Nucleus accumbens (tissue), 56 donors: ENCODE results near the gene CXCL16.

ENCODE experiments used
- DNase-seq, 56 donors: peaks; one replicate each; lab custom pipeline; 2025; lab: John Stamatoyannopoulos, UW

The CXCL16 gene

DNA sequence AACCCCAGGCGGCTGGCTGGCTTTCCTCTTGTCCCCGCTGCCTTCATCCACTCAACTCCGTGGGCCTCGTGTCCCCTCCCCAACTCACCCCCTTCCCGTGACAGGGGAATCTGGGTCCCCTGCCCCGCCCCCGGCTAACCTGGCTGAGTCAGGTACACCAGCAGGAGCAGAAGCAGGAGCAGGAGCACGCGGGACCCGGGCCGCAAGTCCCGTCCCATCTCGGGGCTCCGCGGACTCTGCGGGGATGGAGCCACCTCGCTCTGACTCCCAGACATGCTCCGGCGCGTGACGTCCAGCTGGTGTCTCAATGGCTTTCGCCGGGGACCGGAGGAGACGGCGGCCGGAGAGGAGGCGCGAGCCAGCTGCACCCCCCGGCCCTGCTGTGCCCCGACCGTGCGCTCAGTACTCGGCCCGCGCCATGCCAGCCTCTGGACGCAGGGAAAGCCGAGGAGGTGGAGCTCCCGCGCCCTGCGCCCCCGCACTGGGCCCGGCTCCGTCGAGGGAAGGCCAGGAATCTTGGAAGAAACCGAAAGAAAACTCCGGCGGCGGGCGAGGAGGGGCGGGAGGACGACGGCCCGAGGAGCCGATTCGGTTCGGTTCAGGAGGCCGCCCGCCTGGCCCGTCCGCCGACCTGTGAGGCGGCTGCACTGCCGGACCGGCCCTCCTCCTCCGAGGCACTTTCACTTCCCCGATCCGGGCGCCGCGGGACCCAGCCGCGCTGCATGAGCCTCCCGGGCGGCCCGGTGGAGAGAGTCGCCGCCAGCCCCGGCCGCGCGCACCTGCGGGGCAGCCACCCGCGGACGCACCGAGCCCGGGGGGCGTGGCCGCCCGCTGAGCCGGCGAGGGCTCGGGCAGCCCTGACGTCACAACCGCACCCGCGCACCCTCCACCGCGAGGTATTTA, at the start of gene CXCL16, which contains the start of gene ZMYND15:
CXCL16 (minus strand) TSS at position 807 of the 903 bp plus-strand sequence; CDS start at position 218, 589 bp downstream.
ZMYND15 (plus strand) TSS at position 712 of the 903 bp plus-strand sequence. CDS start 716 bp downstream, outside the sequence.
- DNase-seq, result peak in 12 of 56 donors; percentile 12 to 54 (median 26)

DNA sequence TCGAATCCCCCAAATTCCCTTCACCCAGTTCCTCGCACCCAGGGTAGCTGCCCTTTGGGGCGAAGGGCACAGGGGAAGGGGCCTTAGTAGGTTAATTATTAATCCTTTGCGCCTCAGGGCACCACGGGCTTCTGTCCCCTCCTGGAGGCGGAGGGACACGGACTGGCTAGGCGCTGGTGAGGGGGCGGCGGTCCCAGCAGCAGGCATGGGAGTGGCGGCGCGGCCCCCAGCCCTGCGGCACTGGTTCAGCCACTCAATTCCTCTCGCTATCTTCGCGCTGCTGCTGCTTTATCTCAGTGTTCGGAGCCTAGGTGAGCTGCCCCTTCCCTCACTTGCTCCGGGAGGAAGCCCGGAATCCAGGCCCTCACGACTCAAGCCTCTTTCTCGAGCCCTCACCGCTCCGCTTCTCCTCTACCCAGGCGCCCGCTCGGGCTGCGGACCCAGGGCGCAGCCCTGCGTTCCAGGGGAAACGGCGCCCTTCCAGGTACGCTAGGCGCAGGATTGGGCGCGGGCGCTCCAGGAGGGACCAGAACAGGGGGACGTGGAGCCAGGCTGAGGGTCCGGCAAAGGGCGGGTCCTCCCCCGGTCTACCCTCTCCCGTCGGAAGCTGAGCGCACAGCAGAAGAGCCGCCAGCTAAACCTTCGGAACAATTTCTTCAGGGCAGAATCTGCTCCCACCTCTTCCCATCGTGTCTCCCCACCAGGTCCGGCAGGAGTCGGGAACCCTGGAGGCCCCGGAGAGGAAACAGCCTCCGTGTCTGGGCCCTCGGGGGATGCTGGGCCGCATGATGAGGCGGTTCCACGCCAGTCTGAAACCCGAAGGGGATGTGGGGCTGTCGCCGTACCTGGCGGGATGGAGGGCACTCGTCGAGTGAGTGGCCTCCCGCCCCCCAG, 49.3 kb upstream of the CXCL16 start, which contains the start of gene GLTPD2:
GLTPD2 (plus strand) TSS at position 158 of the 894 bp plus-strand sequence; CDS start at position 206, 48 bp downstream.
- DNase-seq, result peak in 5 of 56 donors; percentile 9 to 52 (median 38)

DNA sequence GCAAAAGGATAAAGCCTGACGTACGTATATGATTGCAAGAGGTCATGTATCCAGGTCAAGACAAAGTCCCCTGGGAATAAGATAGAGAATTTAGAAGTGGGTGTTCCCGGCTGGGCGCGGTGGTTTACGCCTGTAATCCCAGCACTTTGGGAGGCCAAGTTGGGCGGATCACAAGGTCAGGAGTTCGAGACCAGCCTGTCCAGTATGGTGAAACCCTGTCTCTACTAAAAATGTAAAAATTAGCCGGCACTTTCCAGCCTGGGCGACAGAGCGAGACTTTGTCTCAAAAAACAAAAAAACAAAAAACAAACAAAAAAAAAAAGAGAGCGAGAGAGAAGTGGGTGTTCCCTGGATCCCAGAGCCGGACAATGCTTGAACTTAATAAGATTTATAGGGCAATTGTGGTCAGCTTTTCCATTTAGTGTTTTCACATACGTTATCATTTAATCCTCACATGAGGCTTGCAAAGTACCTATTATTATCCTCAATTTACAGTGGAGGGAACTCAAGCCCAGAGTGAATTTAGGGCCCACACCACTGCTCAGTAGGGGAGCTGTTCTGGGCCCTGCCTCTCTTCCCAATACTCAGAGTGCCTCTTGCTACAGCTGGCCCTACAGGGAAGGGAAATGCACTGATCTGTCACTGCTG, 48.6 kb upstream of the CXCL16 start:
- DNase-seq, result no peak

- DNase-seq, result peak in 1 of 56 donors; percentile 29
Observed at GRCh38 chr17:4786516-4786915, 46.8 kb upstream of the CXCL16 start.

- DNase-seq, result peak in 3 of 56 donors; percentile 6 to 21 (median 7)
Observed at GRCh38 chr17:4786106-4786511, 46.4 kb upstream of the CXCL16 start, which contains the start of gene VMO1. VMO1 (minus strand) TSS chr17:4786364; CDS start chr17:4786352, 12 bp downstream.

DNA sequence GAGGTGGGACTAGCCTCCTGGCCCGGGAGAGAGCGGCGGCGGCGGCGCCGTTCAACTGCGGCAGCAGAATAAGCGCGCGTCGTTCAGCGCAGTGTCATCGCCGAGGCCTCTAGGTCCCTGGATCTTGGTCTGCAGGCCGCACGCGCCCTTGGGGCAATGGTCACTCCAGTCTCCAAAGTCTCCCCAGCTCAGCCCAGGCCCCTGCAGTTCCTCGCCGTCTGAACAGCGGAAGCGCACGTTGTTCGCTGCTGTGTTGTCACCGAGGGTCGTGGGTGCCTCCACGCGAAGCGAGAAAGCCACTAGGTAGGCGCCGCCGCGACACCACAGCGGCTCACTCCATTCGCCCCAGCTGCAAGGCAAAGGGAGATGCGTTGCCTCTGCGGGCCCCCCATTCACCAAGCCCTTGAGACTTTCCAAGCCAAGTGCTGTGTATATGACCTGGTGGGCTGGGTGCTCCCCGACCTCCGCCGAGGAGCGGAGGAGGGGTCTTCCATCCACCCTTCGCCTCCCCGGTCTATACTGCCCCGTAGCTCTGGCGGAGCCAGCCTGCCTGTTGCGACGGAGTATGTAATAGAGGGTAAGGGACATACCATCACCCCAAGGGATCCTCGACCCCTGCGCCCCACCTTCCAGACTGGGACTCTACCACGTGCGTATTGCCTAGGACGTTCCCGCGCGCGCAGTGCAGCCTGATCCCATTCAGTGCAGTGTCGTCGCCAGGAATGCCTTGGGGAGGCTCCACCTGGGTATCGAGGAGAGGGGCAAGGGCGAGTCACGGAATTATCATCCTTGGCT, 45.8 kb upstream of the CXCL16 start:
- peak in 4 of 56 donors; percentile 4 to 44 (median 23) for DNase-seq

DNA sequence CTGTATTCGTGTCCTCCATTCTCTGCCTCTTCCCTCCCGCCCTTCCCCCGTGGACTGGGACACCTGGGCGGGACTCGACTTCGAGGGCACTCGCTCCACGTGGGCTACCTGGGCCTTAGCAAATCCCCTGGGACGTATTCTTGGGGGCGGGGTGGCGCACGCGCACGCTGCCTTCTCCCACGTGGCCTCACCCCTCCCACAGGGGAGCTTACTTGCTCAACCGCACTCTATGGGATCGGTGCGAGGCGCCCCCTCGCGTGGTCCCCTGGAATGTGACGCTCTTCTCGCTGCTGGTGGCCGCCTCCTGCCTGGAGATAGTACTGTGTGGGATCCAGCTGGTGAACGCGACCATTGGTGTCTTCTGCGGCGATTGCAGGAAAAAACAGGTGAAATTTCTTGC, 42.9 kb upstream of the CXCL16 start:
- no peak for DNase-seq

DNA sequence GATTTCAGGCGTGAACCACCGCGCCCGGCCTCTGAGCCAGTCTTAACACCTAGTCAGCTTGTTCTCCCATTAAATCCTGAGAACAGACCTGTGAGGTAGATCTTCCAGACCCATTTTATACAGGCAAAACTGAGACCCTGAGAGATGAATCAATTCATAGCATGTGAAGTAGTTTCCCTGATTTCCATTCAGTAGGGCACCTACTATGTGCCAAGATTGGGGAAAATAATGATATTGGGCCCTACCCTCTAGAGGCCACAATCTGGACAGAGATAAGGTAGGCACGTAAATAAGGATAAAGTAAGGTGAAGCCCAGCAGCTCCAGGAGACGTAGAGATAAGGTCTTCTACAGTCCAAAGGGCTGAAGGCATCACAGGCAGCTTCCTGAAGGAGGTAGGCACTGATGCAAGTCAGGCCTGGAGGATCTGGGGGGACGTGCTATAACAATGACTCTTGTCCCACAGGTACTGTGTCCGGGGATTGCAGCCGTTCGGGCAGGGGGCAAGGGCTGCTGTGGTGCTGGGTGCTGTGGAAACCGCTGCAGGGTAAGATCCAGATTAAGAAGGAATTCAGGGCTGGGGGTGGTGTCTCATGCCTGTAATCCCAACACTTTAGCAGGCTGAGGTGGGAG, 40.7 kb upstream of the CXCL16 start:
- DNase-seq, result no peak

- DNase-seq, result no peak
Observed at GRCh38 chr17:4777969-4778760, 38.4 kb upstream of the CXCL16 start.

- DNase-seq, result no peak
Observed at GRCh38 chr17:4772235-4772613, 32.5 kb upstream of the CXCL16 start.

DNA sequence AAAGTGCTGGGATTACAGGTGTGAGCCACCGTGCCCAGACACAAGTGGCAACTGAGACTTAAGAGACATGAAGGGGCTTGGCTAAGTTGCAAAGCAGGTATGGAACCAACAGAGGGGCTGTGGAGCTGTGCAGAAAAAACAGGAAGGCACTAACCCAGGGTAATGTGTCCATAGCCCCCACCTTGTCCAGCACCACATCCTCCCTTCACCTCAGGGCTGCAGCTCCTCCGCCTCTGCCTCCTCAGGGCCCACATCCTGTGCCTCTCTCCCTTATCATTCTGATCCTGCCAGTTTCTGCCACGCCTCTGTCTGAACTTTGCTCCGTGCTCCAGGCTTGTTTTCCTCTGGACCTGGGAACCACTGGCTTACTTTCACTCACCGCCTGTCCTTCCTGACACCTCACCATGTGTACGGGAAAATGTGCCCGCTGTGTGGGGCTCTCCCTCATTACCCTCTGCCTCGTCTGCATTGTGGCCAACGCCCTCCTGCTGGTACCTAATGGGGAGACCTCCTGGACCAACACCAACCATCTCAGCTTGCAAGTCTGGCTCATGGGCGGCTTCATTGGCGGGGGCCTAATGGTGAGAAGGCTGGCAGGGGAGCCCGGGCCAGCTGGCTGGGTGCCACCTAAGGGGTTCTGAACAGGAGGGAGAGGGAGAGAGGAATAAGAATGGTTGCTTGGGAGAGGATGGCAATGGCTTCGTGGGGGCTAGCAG, 31.9 kb upstream of the CXCL16 start, which contains the start of gene TM4SF5:
TM4SF5 (plus strand) TSS at position 368 of the 716 bp plus-strand sequence; CDS start at position 405, 37 bp downstream.
- no peak for DNase-seq

GRCh38 chr17:4769628-4770027, 29.9 kb upstream of the CXCL16 start:
- no peak for DNase-seq

- no peak for DNase-seq
Observed at GRCh38 chr17:4768298-4768697, 28.6 kb upstream of the CXCL16 start.

GRCh38 chr17:4766723-4767122, 27.0 kb upstream of the CXCL16 start:
- DNase-seq, result no peak

GRCh38 chr17:4766201-4766600, 26.5 kb upstream of the CXCL16 start:
- DNase-seq, result no peak

DNA sequence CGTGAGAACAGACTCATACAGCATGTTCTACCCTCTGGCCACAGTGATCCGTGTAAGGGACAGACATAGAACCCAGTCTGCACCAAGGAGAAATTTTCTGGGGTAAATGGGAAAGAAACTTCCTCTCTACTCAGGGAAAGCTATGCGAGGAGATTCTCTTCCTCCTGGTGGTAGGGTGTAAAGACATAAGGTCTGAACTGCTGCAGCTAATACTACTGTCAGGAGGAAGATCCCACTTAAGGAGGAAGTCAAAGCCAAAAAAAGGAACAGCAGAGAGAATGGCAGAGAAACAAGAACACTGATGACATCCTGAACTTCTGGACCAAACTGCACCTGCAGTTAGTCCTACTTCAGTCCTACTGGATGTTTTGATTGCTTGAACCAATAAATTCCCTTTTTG, 24.9 kb upstream of the CXCL16 start:
- DNase-seq, result no peak

DNA sequence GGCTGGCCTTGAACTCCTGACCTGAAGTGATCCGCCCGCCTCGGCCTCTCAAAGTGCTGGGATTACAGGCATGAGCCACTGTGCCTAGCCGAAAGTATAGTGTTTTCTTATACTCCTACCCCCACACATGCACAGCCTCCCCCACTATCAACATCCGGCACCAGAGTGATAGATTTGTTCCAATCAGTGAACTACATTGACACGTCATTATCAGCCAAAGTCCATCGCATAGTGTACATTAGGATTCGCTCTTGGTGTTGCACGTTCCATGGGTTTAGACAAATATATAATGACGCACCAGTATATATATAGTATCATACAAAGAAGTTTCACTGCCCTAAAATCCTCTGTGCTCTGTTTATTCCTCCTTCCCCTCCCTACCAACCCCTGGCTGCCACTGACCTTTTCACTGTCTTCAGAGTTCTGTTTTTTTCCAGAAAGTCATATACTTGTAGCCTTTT, 20.1 kb upstream of the CXCL16 start:
- no peak for DNase-seq
